CD4-positive, alpha-beta T cell (primary cell): Measurements from ENCODE around the gene GSG1L. TPM values are rescaled to one million over a fixed set of nuclear protein-coding genes. Genes with fewer than 3 reads are reported as not detected.

Source experiments
- ATAC-seq: fragments of 200-7000 bp; cut with Tn5 transposase; one replicate; pipeline ENCODE4 v1.10.0; 2022; ENCODE audit warnings: mild to moderate bottlenecking; ENCODE audit not compliant: poor library complexity
- CTCF ChIA-PET: fragments of 350-600 bp; sonication (Branson Sonifier 250); formaldehyde crosslinking; loops from one replicate; lab custom pipeline; 2021; ENCODE audit warnings: antibody characterized with exemption, inconsistent platforms; lab: Charles Lee
- POLR2A ChIA-PET: fragments of 350-600 bp; sonication (Branson Sonifier 250); formaldehyde crosslinking; loops from one replicate; lab custom pipeline; 2021; ENCODE audit warnings: antibody characterized with exemption, inconsistent platforms; lab: Charles Lee
- DNase-seq, 14 experiments: peaks; one replicate each; pipeline ENCODE4 v3.0.0-alpha.2; 2013 to 2020; ENCODE audit warnings: mixed read lengths in 2 of 14
- H3K27ac ChIP-seq, 2 donors: one replicate each; pipeline versions ENCODE4 v1.5.1 to v1.7.0; 2013; ENCODE audit warnings: low read length in 2 of 2, low read depth in 1 of 2, mild to moderate bottlenecking in 1 of 2
- H3K27me3 ChIP-seq, 2 experiments: 1 replicate in 1 of 2; 2 replicates in 1 of 2; pipeline versions ENCODE4 v1.6.1 to v1.7.0; 2013; ENCODE audit warnings: low read length in 2 of 2, control low read depth in 1 of 2, mild to moderate bottlenecking in 1 of 2, moderate library complexity in 1 of 2; ENCODE audit not compliant: insufficient read depth in 2 of 2, control insufficient read depth in 1 of 2
- H3K36me3 ChIP-seq: one replicate; pipeline ENCODE4 v1.6.1; 2013; ENCODE audit warnings: low read length, control low read depth; ENCODE audit not compliant: insufficient read depth
- H3K4me1 ChIP-seq: one replicate; pipeline ENCODE4 v1.6.1; 2013; ENCODE audit warnings: low read length, control low read depth; ENCODE audit not compliant: insufficient read depth
- H3K4me3 ChIP-seq: one replicate; pipeline ENCODE4 v1.5.1; 2013; ENCODE audit warnings: mild to moderate bottlenecking, low read length, moderate library complexity
- H3K9me3 ChIP-seq, 2 experiments: 1 replicate in 1 of 2; 2 replicates in 1 of 2; pipeline versions ENCODE4 v1.6.1 to v1.7.0; 2013; ENCODE audit warnings: low read length in 2 of 2, mild to moderate bottlenecking in 2 of 2, control low read depth in 1 of 2, moderate library complexity in 1 of 2; ENCODE audit not compliant: control insufficient read depth in 1 of 2, insufficient read depth in 1 of 2
- H3K27ac Mint-ChIP-seq: one replicate; pipeline ENCODE4 v1.8.0; 2020; ENCODE audit warnings: mixed read lengths
- H3K27me3 Mint-ChIP-seq: one replicate; pipeline ENCODE4 v1.8.0; 2021; ENCODE audit warnings: mixed read lengths
- H3K36me3 Mint-ChIP-seq: one replicate; pipeline ENCODE4 v1.8.0; 2021; ENCODE audit warnings: low read depth, mixed read lengths
- H3K4me1 Mint-ChIP-seq: one replicate; pipeline ENCODE4 v1.8.0; 2021; ENCODE audit warnings: low read depth, mixed read lengths
- H3K4me3 Mint-ChIP-seq: one replicate; pipeline ENCODE4 v1.8.0; 2020; ENCODE audit warnings: mild to moderate bottlenecking, mixed read lengths
- H3K9me3 Mint-ChIP-seq: one replicate; pipeline ENCODE4 v1.8.0; 2020; ENCODE audit warnings: mixed read lengths
- intact Hi-C, 2 experiments: fragments of 100-400 bp; cut with DNase I in 1 of 2; cut with micrococcal nuclease in 1 of 2; formaldehyde crosslinking; loops; one replicate each; pipeline versions ENCODE4 v1.15.1 to v1.9.0; 2023 to 2025; cut with DNase I, micrococcal nuclease
- total RNA-seq, 174 experiments: library from RNA in 2 of 174; stranded (reverse) in 2 of 174; gene quantifications; one replicate each; pipeline ENCODE4 v1.2.3 and lab custom pipeline; 2021 to 2026
- TF ChIP-seq, protein P1 (sequence below): fragments of 200-600 bp; IDR thresholded peaks from one replicate; pipeline ENCODE4 v1.8.0; 2022; ENCODE audit warnings: antibody characterized with exemption, mild to moderate bottlenecking

GSG1L gene
- total RNA-seq, 2 experiments from 2014 or later, result not detected

DNA sequence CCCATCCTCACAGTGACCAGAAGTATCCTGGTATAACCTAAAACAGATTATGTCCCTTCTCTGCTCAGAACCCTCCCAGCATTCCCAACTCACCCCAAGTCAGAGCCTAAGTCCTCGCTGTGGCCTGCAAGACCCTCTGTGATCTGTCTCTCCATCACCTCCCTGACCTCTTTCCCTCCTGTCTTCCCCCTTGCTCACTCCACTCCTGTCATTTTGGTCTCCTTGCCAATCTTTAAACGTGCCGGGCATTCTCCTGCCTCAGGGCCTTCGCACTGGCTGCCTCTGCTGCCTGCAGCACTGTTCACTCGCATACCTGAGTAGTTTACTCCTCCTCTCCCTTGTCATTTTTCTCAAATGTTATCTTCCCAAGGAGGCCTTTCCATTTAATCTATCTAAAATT lies 97.7 kb downstream of the GSG1L start:
- Histone ChIP-seq H3K4me1 (no peaks in the 10 kb centered on the region), H3K36me3 (no peaks in the 10 kb centered on the region), H3K9me3 (peaks cover 0 to 17% of the 10 kb centered on the region in 2 experiments), H3K27ac (no peak overlapping the region), H3K4me3 (no peak overlapping the region), H3K27me3 (peaks cover 9 to 11% of the 10 kb centered on the region in 2 experiments)
- intact Hi-C loops, result no loop called here
- TF ChIP-seq, protein P1, sequence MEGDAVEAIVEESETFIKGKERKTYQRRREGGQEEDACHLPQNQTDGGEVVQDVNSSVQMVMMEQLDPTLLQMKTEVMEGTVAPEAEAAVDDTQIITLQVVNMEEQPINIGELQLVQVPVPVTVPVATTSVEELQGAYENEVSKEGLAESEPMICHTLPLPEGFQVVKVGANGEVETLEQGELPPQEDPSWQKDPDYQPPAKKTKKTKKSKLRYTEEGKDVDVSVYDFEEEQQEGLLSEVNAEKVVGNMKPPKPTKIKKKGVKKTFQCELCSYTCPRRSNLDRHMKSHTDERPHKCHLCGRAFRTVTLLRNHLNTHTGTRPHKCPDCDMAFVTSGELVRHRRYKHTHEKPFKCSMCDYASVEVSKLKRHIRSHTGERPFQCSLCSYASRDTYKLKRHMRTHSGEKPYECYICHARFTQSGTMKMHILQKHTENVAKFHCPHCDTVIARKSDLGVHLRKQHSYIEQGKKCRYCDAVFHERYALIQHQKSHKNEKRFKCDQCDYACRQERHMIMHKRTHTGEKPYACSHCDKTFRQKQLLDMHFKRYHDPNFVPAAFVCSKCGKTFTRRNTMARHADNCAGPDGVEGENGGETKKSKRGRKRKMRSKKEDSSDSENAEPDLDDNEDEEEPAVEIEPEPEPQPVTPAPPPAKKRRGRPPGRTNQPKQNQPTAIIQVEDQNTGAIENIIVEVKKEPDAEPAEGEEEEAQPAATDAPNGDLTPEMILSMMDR, result no peak
- no peak for DNase-seq
- H3K4me3 Mint-ChIP-seq, result no peak overlapping the region
- H3K27me3 Mint-ChIP-seq, result peaks cover 17% of the 10 kb centered on the region
- CTCF ChIA-PET, result no interaction called here
- POLR2A ChIA-PET, result no interaction called here
- H3K9me3 Mint-ChIP-seq, result no peaks in the 10 kb centered on the region
- no peak for ATAC-seq
- H3K27ac Mint-ChIP-seq, result no peak overlapping the region
- H3K4me1 Mint-ChIP-seq, result no peaks in the 10 kb centered on the region
- H3K36me3 Mint-ChIP-seq, result no peaks in the 10 kb centered on the region

DNA sequence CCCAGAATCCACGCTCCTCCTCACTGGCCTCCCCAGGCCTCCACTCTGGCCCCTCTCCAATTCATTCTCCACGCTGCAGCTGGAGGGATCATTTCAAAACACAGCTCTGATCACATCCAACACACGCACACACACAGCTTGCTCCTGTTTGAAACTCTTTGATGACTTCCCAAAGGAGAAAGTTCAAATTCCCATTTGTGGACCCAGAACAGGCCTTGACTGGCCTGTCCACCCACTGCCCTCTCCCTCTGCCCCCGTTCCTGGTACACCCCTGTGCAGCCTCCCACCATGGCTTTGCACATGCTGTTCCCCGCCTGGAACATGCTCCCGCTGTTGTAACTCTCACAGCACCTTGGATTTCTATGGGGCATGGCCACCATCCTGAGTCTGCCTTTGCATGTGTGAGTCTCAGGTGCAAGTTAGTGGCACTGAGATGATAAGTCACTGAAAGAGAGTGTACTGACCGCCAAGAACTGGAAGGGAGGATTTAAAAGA lies 100.0 kb downstream of the GSG1L start:
- no peaks in the 10 kb centered on the region for H3K4me1 ChIP-seq
- H3K4me3 ChIP-seq, result no peak overlapping the region
- H3K9me3 ChIP-seq, result peaks cover 0 to 17% of the 10 kb centered on the region in 2 experiments
- H3K4me1 Mint-ChIP-seq, result no peaks in the 10 kb centered on the region
- H3K36me3 ChIP-seq, result no peaks in the 10 kb centered on the region
- H3K27me3 ChIP-seq, result peaks cover 9 to 11% of the 10 kb centered on the region in 2 experiments
- no peak for DNase-seq
- no peaks in the 10 kb centered on the region for H3K9me3 Mint-ChIP-seq
- H3K27ac ChIP-seq, result no peak overlapping the region
- TF ChIP-seq, protein P1, result no peak
- intact Hi-C loops, result no loop called here
- CTCF ChIA-PET, result no interaction called here
- H3K27me3 Mint-ChIP-seq, result peaks cover 19% of the 10 kb centered on the region
- POLR2A ChIA-PET, result no interaction called here
- H3K4me3 Mint-ChIP-seq, result no peak overlapping the region
- H3K27ac Mint-ChIP-seq, result no peak overlapping the region
- ATAC-seq, result no peak
- no peaks in the 10 kb centered on the region for H3K36me3 Mint-ChIP-seq

DNA sequence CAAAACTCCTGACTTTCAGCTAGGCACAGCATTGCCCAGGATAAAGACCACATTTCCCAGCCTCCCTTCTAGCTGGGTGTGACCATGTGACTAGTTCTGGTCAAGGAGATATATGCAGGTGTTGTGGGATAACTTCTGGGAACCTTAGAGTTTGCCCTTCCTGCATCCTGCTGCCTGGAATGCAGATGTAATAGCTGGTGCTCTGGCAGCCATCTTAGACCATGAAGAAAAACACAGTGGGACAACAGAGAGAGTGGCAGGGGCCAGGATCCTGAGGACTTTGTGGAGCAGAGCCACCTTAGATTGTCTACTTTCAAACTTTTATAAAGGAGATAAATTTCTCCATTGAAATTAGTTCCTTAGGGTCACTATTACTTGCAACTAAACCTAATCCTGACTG lies 101.3 kb downstream of the GSG1L start:
- TF ChIP-seq, protein P1, result no peak
- ChIA-PET POLR2A (no interaction called here), CTCF (no interaction called here)
- no peaks in the 10 kb centered on the region for H3K36me3 Mint-ChIP-seq
- intact Hi-C loops, result no loop called here
- H3K9me3 ChIP-seq, result peaks cover 0 to 21% of the 10 kb centered on the region in 2 experiments
- H3K27ac ChIP-seq, result no peak overlapping the region
- H3K4me3 ChIP-seq, result no peak overlapping the region
- no peak overlapping the region for H3K4me3 Mint-ChIP-seq
- peaks cover 4% of the 10 kb centered on the region for H3K9me3 Mint-ChIP-seq
- DNase-seq (no peak), ATAC-seq (no peak)
- no peaks in the 10 kb centered on the region for H3K4me1 Mint-ChIP-seq
- H3K27me3 Mint-ChIP-seq, result peaks cover 23% of the 10 kb centered on the region
- H3K4me1 ChIP-seq, result no peaks in the 10 kb centered on the region
- H3K36me3 ChIP-seq, result no peaks in the 10 kb centered on the region
- peaks cover 9 to 11% of the 10 kb centered on the region in 2 experiments for H3K27me3 ChIP-seq
- no peak overlapping the region for H3K27ac Mint-ChIP-seq
